ENCODE results near the gene CFAP221.

DNA sequence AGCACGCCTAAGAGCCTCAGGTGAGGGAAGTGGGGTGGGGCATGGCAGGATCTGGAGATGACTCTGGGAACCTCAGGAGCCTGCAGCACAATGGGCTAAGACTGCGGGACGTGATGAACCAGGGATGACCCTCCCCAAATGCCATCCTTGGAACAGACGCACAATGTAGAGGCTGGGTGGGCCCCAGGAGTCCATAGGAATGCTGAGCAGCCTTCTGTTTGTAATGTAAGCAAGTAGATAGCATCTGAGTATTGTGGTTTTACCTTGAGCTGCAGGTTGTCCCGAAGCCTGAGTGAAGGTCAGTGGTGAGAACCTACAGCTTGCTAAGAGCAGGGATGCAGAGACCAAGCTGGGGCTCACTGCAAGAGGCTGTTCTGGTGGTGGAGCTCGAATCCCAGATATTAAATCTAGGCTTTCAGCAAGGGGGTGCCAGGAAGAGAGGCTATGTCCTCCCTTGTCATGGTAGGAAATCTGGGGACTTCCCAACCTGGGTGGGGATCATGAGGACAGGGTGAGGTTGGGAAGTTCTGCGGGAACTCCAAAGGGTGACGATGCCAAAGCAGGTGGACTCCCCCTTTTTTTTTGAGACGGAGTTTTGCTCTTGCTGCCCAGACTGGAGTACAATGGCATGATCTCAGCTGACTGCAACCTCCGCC is 25.7 kb upstream of the CFAP221 start:
- TF ChIP-seq POLR2A (IDR thresholded peaks at IDR 0.05; ENCODE audit: low read depth, low read length) (no peak), TAF1 (IDR thresholded peaks at IDR 0.05; ENCODE audit: low read depth, low read length) (no peak), SPI1 (IDR thresholded peaks at IDR 0.05; ENCODE audit: low read depth, low read length) (no peak), POLR2AphosphoS5 (IDR thresholded peaks at IDR 0.05; ENCODE audit: low read depth, low read length) (no peak), POU2F2 (IDR thresholded peaks at IDR 0.05; ENCODE audit: low read depth, low read length) (no peak), PAX5 (IDR thresholded peaks at IDR 0.05; ENCODE audit: insufficient read depth, low read length, severe bottlenecking) (no peak)
